Right ventricle myocardium superior (tissue), 1 donor: Measurements from ENCODE around the gene SLC5A10. TPM values are rescaled to one million over a fixed set of nuclear protein-coding genes. Genes with fewer than 3 reads are reported as not detected.

ENCODE experiments used
- ATAC-seq: fragments of 200-7000 bp; cut with Tn5 transposase; one replicate; pipeline ENCODE4 v1.9.1; 2020; ENCODE audit warnings: mild to moderate bottlenecking; ENCODE audit not compliant: poor library complexity
- DNase-seq: peaks from one replicate; pipeline ENCODE4 v3.0.0-alpha.2; 2020
- intact Hi-C: fragments of 100-400 bp; cut with DNase I; formaldehyde crosslinking; loops from one replicate; pipeline ENCODE4 v1.11.2; 2022
- total RNA-seq: library from RNA; stranded (reverse); fragmentation: NEBNext Ultra II Directional; extraction: Animal tissue kit (Norgen Biotek cat#: 25700); gene quantifications from one replicate; pipeline ENCODE4 v1.2.1, GENCODE V29; 2021
- donor health status: DM: no; HTN: yes; CAD: no; lungs with severe emphysema.

SLC5A10 gene
- total RNA-seq, 1 donor from 2014 or later, result not detected

DNA sequence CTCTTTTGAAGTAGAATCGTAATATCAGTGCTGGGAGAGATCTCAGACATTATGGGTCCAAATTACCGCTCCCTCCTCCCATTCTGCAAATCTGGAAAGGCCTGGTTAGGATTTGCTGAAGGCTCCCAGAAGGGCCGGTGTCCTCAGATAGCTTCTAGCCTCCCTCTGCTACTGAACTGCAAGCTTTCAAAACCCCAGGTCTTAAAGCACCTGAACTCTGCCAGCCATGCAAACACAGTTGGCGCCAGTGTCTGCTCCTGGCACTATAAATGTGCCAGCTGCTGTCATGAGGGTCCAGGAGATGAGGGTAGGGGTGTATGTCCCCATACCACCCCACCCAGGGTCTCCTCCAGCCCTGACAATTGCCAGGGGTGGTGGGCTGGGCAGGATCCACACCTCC lies 24.2 kb downstream of the SLC5A10 start:
- no peak for ATAC-seq
- intact Hi-C loops, result no loop called here
- DNase-seq, result no peak

DNA sequence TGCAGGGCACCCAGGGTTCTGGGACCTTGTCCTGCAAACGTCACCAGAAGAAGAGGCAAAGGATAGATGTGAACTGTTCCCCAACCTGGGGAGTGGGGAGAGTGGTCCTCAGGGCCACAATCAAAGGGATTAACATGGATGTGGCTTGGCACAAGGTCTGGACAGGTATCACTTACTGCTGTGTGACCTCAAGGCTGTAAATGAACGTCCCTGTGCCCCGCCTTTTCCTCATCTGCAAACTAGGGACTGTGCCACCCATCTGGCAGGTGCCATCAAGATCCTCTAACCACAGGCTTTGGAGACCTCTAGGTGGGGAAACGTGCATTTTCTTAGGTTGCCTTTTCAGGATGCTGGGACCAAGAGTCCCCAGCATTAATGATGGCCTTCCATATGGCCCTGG lies 25.1 kb downstream of the SLC5A10 start:
- ATAC-seq (no peak), DNase-seq (no peak)
- intact Hi-C loops, result no loop called here

DNA sequence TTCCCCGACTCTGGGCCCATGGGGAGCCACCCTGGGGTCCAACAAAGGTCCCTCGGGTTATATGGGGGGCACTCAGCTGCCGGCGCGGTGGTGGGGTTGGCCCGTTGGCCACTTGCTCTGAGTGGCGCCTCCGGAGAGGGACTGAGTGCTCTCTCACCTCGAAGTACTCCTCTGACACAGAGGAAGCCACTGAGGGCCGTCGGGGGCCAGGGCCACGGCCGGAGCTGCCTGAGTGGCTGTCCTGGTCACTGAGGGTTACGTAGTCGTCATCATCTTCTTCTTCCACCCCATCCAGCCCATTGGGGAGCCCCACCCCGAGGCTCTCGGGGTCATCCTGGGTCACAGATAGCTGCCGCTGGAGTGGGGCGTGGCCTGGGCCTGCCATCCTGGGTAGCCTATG lies 25.7 kb downstream of the SLC5A10 start:
- DNase-seq (no peak), ATAC-seq (no peak)
- intact Hi-C loops, result no loop called here

DNA sequence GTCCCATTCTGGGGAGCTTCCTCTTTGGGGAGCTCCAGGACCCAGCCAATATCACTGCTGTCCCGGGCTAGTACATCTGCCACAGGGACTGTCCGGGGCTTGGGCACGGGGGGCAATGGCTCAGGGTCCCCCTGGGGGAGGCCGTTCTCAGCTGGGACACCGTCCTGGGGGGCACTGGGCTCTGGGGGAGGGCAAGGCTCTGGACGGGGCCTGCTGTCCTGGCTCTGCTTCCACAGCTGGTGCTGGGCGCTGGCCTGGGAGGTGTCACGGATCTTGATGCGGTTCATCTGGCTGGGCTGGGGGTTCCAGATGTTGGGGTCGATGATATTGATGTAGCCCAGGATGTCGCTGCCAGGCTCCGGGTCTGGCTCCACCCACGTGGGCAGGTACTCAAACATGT lies 26.1 kb downstream of the SLC5A10 start:
- intact Hi-C loops, result no loop called here
- DNase-seq, result no peak
- ATAC-seq, result no peak

DNA sequence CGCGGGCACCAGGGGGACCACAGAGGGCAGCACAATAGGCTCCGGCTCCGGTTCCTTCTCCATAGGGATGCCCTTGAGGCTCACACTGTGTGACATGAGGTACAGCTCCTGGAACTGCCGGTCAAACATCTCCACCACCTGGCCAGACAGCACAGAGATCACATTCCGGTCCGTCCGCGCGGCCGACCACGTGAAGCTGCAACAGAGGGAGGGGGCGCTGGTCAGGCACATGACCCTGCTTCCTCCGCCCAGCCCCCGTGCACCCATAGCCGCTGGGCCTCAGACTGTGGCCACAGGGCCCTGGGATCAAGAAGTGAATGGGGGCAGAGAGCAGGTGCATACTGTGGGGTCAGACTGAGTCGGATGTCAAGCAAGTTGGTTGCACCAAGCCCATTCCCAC lies 26.7 kb downstream of the SLC5A10 start:
- ATAC-seq (no peak), DNase-seq (no peak)
- intact Hi-C loops, result no loop called here

DNA sequence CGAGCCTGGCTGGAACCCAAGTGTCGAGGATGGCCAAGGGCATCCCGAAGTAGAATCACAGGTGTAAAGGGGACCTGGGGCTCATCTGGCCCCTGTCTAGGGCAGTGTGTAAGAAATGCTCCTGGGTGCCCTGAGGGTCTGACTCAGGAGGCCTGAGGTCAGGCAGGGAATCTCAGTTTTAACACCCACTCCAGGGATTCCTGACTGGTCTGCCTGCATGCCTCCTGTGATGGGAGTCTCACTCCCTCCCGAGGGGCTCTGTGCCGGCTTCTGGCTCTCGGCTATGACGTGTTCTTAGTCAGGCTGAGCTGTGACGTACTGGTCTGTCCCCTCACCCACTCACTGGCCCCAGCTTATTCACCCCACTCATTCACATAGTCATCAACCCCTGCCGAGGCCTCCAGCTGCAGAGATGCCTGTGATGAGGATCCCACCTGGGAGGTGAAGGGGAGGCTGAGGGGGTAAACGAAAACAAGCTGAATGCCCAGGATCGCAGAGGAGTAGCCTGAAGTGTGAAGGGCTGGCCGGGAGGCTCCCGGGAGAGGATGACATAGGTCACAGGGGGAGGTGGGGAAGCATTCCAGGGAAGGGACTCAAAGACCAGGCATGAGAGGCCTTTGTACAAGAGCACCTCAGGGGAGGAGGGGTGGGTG lies 28.8 kb downstream of the SLC5A10 start:
- DNase-seq, result no peak
- intact Hi-C loops, result no loop called here

DNA sequence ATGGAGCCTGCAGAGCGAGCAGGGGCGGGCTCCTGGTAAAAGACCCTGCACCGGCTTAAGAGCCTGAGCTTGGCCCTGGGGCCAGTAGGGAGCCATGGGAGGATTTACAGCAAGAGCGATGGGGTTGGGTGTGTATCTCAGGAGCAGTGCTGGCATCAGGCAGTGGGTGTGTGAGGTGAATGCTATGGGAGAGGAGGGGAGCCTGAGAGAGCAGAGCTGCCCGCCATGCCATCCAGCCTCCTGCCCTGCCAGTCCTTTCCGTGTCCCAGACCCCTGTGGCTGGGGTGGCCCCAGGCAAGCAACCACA lies 29.3 kb downstream of the SLC5A10 start:
- DNase-seq (no peak), ATAC-seq (no peak)
- intact Hi-C loops, result no loop called here

More for the DNA sequence above, 28.8 kb downstream of the SLC5A10 start:
- no peak for ATAC-seq

DNA sequence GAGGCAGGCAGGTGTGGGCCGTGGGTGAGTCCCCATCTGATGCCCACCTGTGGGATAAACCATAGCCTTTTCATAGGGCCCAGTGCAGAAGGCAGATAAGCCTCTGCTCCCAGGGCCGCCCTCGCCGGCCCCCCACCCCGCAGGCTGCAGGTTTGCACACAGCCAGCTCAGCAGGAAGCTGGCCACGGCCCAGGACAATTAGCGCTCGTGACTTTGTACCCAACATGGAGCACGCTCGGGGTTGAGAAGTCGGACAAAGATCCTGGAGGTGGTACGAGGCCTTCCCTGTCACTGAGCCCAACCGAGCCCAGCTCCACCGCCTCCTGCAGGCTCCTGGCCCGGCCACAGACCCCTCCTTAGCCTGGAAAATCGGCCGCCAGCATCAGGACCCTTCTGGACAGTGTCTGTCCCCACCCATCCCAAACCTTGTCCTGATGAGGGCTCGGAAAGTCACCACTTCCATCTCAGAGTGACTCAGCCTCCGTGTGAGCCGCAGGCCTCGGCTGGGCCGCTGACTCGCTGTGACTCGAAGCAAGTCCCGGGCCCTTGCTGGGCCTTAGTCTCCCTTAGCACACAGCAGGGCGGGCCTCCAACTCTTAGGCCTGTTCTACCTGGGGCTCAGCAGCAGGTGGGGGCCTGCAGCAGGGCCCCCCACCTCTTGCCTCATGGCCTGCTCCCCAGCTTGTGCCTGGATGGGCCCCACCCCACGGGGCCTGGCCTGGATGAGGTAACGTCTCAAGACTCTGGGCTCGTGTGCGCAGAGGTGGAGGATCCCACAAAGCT lies 29.9 kb downstream of the SLC5A10 start:
- intact Hi-C loops, result no loop called here
- DNase-seq (no peak), ATAC-seq (peak; percentile 20)

DNA sequence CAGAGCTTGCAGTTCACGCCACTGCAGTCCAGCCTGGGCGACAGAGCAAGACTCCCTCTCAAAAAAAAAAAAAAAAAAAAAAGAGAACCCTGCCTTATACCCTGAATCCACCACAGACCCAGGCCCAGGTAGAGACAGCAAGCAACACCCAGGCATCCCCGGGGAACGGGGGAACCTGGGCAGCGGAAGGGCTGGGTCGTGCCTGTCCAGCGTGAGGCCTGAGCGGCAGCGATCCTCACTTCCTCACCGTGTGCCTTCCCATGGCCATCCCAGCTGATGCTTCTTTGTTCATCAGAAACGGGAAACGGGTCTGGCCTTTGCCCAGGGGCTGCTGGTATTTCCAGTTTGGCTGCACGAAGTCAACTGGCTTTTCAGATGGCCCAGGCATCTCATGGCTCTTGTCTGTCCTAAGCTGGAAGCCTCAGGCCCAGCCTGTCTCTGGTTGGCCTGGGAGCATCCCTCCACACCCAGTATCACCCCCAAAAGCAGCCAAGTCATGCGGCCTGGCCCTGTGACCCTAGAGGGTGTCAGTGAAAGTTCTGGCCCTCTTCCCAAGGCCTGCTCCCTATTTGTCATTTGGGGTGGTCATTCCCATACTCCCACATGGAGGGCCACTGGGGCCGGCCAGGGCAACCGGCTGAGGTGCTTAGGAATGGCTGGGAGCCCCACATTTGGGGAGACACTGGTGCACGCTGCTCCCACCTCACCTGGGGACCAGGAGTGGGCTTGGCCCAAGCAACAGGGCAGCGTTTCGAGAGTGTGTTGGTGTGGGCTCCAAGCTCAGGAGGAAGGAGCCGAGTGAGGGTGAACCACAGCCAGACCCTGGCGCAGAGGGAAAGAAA lies 32.5 kb downstream of the SLC5A10 start:
- ATAC-seq, result no peak
- no peak for DNase-seq
- intact Hi-C loops, result no loop called here

DNA sequence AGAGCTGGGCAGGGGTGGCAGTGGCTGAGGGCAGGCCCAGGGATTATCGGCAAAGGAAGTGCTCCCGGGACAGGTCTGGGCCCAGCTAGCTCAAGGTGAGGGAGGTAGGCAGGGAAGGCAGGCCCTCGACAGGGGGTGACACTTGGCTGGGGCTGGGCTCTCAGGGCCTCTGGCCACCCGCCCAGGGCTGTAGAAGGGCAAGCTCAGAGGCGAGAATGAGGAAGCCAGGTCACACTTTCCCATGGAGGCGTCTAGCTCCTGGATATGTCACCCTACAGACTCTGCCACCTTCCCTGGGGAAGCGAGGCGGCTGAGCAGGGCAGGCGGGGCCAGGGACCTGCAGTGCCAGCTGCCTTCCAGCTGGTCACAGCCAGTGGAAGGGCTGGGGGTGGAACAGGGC lies 33.5 kb downstream of the SLC5A10 start:
- intact Hi-C loops, result no loop called here
- ATAC-seq, result no peak
- DNase-seq, result no peak

DNA sequence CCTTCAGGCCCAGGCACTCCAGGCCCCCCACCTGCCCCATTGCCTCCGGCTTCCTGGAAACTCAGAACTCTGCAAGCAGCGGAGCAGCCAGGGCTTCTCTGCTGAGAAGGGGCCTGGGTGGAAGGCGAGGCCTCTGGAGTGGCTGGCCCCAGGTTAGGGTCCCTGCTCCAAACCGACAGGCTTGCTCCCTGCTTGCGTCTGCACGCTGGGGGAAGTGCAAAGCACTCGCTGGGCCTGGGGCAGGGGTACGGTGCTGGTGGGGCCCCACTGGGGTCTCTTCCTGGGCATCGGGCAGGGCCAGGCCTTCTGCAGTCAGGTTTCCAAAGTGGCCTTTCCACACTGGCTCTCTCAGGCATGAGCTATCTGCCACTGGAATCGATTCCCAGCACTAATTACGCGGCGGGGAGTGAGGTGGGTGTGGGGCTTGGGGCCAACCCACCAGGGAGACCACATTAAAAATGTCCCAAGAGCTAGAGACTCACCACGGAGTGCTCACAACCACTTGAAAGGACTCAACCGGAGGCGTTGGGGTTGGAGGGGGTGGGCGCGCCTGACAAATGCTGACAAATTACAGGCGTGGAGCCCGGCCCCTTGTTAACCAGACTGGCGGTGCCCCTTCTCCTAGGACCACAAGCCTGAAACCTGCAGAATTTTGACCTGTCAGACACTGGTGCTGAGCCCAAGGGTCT lies 34.7 kb downstream of the SLC5A10 start:
- intact Hi-C loops, result no loop called here
- DNase-seq (no peak), ATAC-seq (no peak)

DNA sequence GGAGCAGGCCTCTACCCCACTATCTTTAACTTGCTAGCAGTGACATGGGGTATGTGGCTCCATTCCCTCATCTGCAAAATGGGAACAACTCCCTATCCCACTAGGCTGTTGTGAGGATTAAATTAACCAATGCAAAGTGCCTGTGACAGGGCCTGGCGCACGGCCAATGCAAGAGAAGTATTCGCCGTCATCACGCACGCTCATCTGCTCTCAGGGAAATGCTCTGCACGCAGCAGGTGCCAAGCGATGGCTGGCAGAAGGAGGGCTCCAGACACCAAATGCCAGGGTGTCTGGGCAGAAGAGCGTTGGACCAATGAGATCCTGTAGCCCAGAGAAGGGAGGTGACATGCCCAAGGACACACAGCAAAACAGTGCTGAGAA lies 35.3 kb downstream of the SLC5A10 start:
- intact Hi-C loops, result no loop called here
- DNase-seq (no peak), ATAC-seq (peak; percentile 41)

DNA sequence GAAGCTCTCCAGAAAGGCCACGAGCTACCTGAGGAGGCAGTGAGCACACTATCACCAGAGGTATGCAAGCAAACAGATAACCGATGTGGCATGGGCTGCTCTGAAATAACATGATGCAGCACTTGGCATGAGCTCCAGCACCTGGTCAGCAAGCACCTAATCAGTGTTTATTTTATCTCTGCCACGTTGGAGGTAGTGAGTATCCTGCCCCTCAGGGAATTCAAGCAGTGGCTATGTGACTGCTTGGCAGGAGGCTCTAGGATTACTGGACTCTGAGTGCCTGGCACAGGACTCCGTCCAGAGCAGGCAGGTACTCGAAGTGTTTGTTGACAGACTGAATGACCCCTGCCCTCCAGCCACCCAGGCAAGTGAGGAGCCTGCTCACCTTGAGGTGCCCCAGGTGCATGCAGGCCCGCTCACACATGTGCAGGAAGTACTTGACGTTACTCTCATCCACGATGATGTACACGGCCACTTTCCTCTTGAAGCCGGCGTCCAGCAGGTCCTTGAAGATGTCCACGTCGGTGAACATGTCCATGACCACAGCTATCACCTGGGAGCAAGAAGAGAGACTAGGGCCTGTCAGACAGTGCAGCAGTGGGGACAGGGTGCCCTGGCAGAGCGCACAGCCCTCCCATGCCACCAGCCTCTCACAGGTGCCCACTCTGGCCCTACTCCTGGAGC lies 36.0 kb downstream of the SLC5A10 start:
- intact Hi-C loops, result no loop called here
- ATAC-seq, result peak; percentile 50
- no peak for DNase-seq

DNA sequence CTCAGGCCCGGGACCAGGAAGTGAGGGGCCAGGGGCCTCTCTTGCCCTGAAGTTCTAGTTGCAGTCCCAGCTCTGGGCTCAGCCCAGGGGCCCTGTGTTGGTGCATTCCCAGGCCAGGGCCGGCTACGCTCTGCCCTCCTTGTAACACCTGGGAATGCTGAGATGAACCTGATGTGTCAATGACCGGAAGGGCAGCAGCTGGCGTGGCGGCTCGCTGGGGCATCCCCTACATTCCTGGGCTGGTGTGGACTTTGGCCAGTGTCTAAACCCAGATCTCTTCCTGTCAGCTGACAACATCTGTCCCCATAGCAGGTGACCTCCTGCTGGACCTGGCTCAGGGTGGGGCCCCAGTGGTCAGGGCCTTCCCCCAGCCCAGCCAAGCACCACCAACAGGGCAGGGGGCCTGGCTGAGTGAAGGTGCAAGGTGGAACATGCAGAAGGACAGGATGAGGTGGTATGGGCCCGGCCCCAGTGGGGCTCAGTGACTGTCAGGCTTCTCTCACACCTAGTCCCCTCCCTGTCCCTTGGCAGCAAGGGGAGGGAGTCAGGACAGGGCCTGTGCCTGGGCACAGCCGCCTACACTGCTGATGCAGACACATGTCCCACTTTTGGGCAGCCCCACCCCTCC lies 36.7 kb downstream of the SLC5A10 start:
- DNase-seq (no peak), ATAC-seq (peak; percentile 22)
- intact Hi-C loops, result no loop called here

DNA sequence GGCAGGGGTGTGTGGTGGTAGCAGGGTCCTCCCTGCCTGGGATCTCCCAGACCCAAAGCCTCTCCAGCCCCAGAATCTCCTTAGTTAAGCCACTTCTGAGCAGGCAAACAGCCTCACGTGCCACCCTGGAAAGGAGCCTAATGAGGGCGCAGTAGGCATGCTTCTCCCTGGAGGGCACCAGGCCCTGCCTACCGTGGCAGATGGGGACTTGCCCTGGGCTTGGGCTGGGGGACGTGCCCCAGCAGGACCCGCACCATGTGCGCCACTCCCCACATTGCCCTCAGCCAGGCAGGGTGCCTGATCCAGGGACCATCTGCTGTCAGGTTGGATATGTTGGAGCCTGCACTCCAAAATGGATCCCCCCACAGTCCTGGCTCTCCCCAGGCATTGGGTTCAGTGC lies 38.4 kb downstream of the SLC5A10 start:
- ATAC-seq (no peak), DNase-seq (no peak)
- intact Hi-C loops, result no loop called here

DNA sequence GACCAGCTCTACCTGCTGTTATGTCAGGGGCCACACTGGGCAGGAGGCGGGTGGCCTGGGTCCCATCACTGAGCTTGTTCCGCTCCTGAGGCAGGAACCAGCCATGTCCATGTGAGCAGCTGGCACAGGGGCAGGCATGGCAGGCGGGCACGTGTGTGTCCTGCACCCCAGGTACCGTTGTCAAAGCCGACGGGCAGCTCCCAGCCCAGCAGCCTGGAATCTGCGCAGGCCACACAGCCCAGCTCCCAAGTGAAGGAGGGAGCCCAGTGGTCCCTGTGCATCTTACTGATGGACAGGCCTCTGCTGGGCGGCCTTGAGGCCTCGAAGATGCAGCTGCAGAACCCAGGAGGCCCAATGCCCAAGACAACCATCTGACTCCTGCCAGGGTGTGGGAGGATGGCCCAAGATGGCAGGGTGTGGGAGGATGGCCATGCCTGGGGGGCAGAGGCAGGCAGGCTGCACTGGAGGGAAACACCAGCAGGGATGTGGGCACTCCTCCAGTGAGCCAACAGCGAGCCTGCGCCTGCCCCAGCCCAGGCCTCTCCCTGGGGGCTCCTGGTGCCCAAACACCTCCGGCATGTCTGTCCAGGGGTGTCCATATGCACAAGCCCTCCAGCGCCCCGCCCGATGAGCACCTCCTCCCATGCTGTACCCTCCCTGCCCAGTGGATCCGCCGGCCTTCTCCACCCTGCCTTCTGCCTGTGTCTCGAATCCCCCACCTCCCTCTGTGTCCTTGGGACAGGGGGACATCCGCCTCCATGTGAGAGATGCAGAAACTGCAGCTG lies 39.8 kb downstream of the SLC5A10 start:
- ATAC-seq, result no peak
- intact Hi-C loops, result no loop called here
- DNase-seq, result no peak

DNA sequence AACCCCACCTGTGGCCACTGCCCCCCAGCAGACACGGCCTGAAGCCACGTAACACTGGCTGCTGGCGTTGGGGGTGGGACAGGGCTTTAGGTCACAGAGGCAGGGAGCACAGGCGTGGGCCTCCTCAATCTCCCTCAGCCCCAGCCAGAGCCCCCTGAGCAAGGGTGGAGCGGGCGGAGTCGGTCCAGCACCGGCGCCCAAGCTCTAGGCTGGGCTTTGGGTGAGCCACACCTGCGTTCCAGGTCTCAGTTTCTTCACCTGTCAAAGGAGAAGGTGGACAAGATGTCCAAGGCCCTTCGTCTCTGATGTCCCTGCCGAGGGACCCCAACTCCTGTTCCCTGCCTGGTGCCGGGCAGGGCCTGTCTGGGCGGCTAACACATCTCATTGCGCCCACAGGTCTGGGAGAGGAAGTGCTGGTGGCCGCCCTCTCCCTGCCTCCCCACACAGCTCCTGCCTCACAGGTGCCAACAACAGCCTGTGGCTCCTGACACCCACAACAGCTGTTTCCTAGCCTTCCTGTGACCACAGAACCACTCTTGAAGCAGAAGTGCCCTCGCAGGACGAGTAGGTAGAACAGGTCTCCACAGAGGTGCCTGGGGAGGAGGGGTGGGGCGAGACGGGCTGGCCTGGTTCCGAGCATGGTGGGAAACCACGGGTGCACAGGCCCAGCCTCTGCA lies 40.6 kb downstream of the SLC5A10 start:
- no peak for ATAC-seq
- no peak for DNase-seq
- intact Hi-C loops, result no loop called here
